ENCODE measurements around the gene TIMP1.

The TIMP1 gene

GRCh38 chrX:47581731-47582647 is at the start of gene TIMP1:
Gene TIMP1, plus strand, starts transcription at chrX:47582436. Its CDS starts 980 bp downstream, at chrX:47583416.
- peak; percentile 92 for DNase-seq (ENCODE audit: low read depth)
- H3K4me3 ChIP-seq (ENCODE audit: control insufficient read depth, low read depth, low read length): peak within 1 kb of the TSS; percentile 73
- TF ChIP-seq, protein P1, sequence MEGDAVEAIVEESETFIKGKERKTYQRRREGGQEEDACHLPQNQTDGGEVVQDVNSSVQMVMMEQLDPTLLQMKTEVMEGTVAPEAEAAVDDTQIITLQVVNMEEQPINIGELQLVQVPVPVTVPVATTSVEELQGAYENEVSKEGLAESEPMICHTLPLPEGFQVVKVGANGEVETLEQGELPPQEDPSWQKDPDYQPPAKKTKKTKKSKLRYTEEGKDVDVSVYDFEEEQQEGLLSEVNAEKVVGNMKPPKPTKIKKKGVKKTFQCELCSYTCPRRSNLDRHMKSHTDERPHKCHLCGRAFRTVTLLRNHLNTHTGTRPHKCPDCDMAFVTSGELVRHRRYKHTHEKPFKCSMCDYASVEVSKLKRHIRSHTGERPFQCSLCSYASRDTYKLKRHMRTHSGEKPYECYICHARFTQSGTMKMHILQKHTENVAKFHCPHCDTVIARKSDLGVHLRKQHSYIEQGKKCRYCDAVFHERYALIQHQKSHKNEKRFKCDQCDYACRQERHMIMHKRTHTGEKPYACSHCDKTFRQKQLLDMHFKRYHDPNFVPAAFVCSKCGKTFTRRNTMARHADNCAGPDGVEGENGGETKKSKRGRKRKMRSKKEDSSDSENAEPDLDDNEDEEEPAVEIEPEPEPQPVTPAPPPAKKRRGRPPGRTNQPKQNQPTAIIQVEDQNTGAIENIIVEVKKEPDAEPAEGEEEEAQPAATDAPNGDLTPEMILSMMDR (conservative IDR thresholded peaks at IDR 0.05; ENCODE audit: control insufficient read depth, insufficient read depth, low read depth, low read length): no peak

DNA sequence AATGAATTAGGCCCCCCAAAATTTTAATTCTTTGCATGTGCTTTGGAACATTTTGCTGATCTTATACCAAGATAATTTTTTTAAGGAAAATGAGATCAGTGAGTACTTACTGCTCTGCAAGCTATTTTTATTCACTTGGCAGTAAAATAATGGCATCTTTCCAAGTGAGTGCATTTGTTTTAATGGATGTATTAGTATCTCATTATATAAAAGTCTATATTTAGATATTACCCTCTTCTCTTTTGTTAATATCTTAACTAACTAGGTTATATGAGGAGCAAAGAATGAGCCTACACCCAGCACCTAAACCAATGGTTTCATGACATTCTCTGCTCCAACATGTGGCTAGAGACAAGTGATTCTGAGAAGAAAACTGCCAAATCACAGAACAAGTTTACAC is 42.4 kb upstream of the TIMP1 start:
- no peak for DNase-seq (ENCODE audit: low read depth)
- TF ChIP-seq, protein P1 (conservative IDR thresholded peaks at IDR 0.05; ENCODE audit: control insufficient read depth, insufficient read depth, low read depth, low read length): no peak
- no peak overlapping the region for H3K4me3 ChIP-seq (ENCODE audit: control insufficient read depth, low read depth, low read length)

DNA sequence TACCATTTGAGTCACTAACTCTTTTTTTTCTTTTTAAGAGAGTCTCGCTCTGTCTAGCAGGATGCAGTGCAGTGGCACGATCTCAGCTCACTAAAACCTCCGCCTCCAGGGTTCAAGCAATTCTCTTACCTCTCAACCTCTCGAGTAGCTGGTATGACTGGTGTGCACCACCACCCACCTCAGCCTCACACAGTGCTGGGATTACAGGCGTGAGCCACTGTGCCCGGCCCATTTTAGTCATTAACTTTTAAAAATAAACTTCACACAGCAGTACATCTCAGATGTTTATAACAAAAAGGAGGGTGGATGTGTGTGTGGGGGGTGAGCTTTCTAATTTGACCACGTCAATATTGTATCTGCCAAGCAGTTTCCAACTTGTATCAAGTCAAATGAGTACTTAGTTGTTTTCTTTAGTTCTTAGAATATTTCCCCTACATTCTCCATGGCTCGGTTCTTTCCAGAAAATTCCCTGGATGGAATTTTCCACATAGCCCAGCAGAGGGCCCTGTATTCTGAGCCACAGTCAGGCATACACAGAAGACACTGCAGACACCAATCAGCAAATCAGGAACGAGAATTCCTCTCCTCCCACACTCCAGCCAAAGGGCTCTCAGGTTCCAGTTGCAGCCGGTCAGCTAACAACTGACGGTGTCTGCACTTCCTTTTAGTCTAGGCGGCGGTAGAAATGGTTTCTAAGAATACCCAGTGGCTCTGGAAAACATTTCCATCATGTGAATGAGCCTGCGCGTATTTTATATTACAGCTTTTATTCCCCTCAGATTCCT is 41.3 kb upstream of the TIMP1 start:
- no peak overlapping the region for H3K4me3 ChIP-seq (ENCODE audit: control insufficient read depth, low read depth, low read length)
- TF ChIP-seq, protein P1 (conservative IDR thresholded peaks at IDR 0.05; ENCODE audit: control insufficient read depth, insufficient read depth, low read depth, low read length): peak; percentile 57
- peak; percentile 91 for DNase-seq (ENCODE audit: low read depth)

DNA sequence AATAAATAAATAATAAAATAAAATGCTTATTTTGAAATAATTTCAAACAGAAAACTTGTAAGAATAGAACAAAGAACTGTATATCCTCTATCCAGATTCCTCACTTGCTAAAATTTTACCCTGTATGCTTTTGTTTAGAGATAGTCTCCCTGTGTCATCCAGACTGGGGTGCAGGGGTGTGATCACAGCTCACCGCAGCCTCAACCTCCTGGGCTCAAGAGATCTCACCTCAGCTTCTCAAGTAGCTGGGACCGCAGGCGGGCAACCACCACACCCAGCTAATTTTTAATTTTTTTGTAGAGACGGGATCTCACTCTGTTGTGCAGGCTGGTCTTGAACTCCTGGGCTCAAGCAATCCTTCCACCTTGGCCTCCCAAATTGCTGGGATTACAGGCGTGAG is 38.7 kb upstream of the TIMP1 start:
- no peak overlapping the region for H3K4me3 ChIP-seq (ENCODE audit: control insufficient read depth, low read depth, low read length)
- DNase-seq (ENCODE audit: low read depth): no peak
- TF ChIP-seq, protein P1 (conservative IDR thresholded peaks at IDR 0.05; ENCODE audit: control insufficient read depth, insufficient read depth, low read depth, low read length): no peak

GRCh38 chrX:47556045-47556623 is 26.1 kb upstream of the TIMP1 start:
- TF ChIP-seq, protein P1 (conservative IDR thresholded peaks at IDR 0.05; ENCODE audit: control insufficient read depth, insufficient read depth, low read depth, low read length): no peak
- peak; percentile 93 for DNase-seq (ENCODE audit: low read depth)
- peak overlapping the region; percentile 51 for H3K4me3 ChIP-seq (ENCODE audit: control insufficient read depth, low read depth, low read length)

- TF ChIP-seq, protein P1 (conservative IDR thresholded peaks at IDR 0.05; ENCODE audit: control insufficient read depth, insufficient read depth, low read depth, low read length): no peak
- DNase-seq (ENCODE audit: low read depth): no peak
- H3K4me3 ChIP-seq (ENCODE audit: control insufficient read depth, low read depth, low read length): no peak overlapping the region
Observed at GRCh38 chrX:47558436-47558835, 23.8 kb upstream of the TIMP1 start.
